GM18519 (cell line): Measurements from ENCODE around the gene GNA12.

Experiments
- ATAC-seq: cut with Tn5 transposase; IDR thresholded peaks from one replicate; pipeline ENCODE4 v1.9.1; 2021; ENCODE audit warnings: mild to moderate bottlenecking, moderate library complexity; ENCODE audit not compliant: unreplicated experiment, low FRiP score

The GNA12 gene

DNA sequence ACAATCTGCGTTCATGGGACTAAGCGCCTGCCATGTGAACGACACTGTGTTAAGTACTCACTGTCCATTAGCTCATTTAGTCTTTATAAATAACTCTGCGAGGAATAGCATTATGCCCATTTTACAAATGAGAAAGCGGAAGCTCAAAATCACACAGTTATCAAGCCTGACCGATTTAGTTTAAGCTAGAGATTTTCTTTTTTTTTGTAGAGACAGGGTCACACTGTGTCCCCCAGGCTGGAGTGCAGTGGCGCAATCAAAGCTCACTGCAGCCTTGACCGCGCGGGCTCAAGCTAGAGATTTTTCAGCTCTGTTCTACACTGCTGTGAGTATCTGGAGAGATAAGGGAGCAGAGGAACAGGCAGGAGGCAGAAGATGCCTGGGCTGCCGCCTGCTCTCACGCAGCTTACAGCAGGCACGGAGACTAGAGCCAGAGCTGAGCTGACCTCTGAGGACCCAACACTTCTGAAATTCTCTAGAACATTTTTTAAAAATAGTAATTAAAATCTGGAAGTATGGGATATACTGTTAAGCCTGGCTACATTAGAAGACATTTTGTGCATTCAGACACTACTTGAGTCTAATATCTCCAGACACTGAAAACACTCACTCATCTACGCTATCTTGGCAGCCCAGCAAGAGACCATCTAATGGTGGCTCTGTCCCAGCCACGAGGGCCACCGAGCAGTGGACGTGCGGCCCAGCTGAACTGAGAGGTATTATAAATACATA, 38.7 kb downstream of the GNA12 start:
- ATAC-seq: no peak

DNA sequence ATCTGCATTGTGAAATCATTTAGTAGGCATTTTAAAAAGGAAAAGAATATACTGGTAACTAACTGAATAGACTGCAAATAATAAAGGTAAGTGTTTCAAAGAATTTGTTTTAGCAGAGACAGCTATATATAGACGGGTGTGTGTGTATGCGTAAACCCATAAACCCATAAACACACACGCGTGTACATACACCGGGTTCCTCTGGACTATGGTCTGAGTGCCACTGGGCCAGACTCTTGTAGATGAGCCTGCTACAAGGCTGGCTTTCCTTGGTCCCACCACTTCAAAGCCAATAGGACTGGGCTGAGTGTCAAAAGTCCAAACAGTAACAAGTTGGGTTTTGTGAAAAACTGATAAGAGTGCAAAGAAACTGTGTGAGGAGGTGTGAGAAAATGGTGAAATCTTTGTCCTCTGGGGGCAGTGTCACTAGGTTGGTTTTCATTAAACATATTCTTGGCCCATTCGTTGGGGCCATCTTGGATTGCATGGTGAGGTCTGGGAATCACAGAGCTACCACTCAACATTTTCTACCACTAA, 39.8 kb downstream of the GNA12 start:
- ATAC-seq: no peak

DNA sequence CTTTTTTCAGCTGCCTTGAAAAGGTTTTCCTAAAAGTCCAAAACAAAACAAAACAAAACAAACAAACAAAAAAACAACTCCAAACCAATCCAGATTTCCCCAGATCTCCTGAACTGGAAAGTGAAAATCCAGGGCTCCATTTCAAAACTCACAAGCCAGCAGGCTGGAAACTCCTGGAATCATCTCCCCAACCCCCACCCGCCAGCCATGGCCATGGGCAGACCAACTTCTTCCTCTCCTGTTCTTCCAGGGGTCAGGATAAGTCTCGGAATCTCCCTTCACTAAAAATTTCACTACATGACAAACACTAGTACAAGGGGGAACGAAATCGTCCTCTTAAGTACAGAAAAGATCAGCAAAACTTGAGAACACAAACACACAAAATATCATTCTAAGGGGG, 40.4 kb downstream of the GNA12 start:
- no peak for ATAC-seq

DNA sequence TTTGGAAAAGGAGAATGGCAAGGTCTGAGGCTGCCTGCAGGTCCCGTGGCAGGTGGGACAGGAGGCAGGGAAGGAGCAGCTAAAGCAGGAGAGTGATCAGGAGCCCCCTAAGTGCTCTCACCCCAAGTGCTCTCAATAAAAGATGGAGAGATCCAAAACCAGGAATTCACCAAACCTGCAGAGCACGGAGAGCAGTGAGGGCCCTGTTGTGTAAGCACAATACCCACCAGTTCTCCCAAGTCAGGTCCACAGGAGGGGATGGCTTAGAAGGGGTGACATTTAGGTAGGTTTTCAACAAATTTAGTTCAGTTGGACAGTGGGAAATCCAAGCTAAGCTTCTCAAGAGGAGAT, 40.8 kb downstream of the GNA12 start:
- no peak for ATAC-seq

DNA sequence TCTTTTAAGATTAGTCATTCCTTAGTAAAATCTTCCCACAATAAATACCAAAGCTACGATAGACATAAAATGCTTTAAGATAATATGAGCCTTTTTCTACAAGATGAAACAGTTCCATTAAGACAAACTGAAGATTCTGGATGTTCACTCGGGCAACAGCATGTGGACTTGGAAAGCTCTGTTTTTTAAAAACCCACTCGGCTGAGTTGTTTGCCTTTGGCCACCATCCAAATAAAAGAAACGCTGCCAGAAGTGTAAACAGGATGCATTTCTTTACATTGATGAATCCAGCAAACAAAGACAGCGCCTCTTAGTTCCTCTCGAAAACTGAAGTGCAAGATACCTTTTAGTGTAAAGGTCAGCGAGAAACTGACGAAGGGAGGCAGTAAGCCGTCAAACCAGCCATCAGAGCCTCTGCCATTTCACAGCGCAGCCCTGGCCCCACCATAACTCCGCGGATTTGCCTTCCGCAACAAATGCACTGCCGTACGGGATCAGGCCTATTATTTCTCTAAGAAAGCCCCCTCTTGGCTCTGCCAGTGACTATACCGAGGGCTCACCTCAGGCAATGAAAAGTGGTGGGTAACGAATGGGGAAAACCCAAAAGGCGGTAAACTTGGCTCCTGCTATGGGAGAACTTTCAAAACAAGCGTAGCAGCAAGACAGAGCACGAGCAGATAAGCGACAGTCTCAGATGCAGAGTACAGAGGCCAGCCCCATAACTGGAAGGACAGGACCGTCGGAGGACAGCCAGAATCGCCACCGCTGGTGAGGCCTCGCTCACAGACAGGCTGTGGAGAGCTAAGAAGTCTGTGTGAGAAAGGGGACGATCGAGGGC, 41.4 kb downstream of the GNA12 start:
- no peak for ATAC-seq

DNA sequence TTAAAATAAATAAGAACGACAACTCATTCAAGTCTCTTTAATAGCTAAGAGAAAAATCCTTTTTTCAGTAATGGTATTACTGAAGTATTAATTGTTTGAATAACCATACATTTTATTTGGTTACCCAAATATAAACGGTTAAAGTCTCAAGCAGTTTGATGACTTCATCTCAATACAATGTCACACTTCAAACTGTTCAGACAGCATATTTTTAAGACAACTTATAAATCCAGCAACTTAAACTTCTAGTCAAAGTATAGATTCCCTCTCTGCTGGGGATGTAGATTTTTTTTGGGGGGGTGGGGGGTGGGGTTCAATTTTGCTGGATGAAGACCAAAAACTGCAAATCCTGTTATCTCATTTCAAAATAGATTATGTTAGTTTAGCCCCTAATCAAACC, 42.0 kb downstream of the GNA12 start:
- no peak for ATAC-seq

DNA sequence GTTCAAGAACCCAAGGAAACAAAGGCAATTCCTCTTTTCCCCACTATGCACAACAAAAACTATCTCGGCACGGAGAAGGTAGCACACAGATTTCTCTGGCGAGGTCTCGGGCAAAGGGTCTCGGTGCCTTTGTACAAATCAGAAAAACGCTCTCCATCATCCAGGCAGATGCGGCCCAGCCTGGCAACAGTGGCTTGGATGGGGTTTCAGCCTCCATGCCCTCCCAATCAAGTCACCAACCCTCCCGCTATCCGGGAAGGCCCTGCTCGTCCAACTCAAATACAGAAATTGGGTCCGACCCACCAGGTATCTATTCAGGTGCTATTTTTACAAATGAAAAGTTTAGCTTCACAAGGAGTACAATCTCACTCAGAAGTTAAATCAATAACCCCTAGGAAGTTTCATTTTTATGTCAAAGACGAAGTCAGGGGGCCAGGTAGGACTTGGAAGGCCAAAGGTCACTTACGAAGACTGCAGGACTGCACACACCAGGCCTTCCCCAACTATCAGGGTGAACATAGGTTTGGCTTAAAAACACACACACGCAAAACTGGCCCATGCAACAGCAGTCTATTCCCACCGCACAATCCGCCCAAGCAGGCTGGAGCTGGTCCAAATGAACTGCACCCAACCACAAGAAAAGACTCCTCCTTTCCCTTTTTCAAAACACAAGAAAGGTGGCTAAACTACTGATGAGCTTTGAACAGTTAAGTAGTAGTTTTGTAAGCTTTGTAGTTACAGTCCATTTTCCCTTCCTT, 43.0 kb downstream of the GNA12 start:
- ATAC-seq: no peak

DNA sequence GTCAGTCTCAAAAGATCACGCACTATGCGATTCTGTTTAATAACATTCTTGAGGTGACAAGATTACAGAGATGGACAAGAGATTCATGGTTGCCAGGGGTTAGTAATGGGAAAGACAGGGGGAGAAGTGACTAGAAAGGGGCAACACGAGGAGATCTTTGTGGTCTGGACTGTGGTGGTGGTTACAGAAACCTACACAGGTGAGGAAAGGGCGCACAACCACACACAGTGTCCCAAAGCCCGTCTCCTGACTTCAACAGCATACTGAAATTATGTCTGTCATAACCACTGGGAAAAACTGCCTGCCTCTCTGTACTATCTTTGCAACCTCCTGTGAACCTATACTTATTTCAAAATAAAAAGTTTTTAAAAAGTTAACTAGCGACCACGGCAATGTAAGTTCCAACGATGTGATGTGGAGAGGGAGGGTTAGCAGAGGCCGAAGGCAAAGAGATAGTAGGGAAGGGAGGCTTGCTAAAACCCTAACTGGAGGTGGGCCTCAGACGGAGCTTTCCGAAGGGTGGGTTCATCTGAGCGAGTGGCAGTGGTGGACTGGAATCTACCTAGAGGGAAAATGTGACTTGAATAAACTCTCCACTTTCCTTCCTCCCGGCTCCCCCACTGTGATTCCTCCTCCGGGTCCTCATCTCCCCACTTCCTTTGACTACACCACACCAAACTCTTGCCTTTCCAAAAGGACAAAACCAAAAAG, 43.7 kb downstream of the GNA12 start:
- no peak for ATAC-seq

DNA sequence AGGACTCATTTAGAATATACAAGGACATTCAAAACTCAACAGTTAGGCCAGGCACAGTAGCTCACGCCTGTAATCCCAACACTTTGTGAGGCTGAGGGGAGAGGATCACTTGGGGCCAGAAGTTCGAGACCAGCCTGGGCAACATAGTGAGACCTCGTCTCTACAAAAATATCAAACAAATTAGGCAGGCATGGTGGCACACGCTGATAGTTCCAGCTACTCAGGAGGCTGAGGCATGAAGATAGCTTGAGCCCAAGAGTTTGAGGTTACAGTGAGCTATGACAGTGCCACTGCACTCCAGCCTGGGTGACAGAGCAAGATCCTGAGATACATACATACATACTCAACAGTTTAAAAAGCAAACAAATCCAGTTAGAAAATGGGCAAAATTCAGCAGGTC, 44.9 kb downstream of the GNA12 start:
- no peak for ATAC-seq

DNA sequence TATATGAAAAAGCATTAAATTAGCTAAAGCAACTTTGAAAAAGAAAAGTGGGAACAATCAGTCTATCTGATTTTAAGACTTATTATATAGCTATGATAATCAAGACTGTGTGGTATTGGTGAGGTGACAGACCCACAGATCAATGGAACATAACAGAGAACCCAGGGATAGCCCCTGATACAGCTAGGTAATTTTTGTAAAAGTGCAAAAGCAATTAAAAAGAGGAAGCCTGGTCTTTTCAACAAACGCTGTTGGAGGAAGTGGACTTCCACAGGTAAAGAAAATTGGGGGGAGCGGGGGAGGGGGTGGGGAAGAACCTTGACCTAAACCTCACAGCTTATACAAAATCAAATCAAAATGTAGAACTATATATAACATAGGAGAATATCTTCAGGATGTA, 45.4 kb downstream of the GNA12 start:
- no peak for ATAC-seq

DNA sequence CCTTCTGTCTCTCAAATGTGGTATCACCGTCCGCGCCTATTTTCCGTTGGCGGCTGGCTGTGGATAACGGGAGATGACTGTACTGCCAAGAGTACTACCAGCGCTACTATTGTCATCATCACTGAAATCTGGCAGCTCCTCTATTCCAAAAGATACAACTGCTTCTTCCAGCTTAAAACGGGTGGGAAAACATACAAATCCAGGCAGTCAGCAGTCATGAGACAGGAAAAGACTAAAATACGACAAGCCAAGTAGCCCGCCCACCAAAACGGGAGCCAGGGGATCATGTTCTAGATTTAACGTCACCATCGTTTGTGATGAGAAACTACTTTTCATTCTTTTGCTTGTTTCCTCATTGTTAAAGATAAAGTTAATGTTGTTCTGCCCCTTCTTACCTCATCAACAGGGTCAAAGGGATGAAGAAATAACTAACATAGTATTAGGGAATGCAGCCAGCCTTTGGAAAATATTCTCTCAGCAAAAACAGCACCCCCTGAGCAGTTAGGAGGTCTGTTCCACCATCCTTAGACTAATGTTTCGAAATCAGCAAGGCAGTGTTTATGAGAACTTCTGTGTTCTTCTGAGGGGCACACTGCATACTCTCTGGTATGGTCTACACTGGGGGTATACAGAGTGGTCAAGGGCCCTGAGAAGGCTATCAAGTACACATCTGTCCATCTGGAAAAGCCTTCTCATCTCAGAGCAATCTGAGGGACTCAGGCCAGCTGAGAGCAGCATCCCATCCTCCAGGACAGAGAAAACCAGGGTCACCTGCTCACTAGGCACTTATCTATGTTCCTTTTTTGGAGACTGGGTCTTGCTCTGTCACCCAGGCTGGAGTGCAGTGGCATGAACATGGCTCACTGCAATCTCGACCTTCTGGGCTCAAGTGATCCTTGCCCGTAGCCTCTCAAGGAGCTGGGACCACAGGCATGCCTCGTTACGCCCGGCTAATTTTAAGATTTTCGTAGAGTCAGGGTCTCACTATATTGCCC, 47.5 kb downstream of the GNA12 start:
- no peak for ATAC-seq

DNA sequence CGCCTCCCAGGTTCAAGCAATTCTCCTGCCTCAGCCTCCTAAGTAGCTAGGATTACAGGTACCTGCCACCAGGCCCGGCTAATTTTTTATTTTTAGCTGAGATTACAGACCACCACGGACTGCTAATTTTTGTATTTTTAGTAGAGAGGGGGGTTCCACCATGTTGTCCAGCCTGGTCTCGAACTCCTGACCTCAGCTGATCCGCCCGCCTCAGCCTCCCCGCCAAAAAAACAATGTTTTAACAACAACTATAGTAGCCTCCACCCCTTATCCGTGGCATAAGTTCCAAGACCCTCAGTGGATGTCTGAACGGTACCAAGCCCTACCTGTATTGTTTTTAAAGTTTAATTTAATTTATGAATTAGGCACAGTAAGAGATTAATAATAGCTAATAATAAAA, 48.2 kb downstream of the GNA12 start:
- no peak for ATAC-seq

DNA sequence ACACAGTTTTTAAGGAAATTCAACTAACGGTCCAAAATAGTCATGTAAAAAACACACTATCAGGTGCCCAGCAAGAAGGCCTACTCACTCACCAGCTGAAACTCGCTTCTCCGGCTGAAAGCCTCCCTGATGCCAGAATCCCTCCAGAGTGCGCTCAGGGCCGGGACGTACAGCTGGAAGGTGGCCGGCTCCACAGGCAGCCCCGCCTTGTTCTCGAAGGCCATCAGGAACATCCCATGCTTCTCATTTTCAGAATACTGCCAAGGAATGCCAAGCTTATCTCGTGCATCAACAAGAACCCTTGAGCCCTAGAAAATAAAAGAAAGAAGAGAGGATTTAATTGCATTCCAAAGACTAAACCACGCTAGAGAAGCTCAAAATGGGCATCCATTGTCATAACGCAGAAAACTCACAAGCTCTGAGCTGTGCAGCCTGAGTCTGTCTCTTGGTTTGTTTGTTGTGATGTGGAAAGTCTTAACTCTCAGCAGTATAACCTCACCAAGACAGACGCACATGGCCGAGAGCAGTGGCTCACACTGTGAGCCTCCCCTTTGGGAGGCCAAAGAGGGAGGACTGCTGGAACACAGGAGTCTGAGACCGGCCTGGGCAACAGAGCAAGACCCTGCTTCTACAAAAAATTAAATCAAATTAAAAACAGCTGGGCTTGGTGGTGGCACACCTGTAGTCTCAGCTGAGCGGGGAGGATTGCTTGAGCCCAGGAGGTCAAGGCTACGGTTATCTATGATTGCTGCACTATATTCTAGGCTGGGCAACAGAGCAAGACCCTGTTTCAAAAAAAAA, 49.1 kb downstream of the GNA12 start:
- ATAC-seq: no peak

DNA sequence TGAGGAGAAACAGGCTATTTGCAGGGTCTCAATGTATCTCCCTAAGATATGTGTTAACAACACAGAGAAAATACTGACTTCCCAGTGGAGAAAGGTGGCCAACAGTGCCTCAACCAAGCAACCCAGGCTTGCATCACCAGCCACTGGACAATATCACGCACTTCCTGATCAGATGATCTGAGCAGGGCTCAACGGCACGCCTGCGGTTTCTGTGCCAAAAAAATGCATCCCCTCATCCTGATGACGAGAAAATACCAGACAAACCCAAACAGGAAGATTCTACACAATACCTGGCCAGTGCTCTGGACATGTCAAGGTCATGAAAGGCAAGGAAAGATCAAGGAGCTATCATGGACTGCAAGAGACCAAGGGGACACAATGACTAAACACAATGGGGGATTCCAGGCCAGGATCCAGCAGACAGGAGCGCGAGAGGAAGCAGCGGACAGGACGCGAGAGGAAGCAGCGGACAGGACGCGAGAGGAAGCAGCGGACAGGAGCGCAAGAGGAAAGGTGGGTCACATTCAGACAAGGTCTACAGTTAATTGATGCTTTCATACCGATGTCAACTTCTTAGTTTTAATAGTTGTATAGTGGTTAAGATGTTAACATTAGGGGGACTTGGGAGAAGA, 51.1 kb downstream of the GNA12 start:
- ATAC-seq: no peak

DNA sequence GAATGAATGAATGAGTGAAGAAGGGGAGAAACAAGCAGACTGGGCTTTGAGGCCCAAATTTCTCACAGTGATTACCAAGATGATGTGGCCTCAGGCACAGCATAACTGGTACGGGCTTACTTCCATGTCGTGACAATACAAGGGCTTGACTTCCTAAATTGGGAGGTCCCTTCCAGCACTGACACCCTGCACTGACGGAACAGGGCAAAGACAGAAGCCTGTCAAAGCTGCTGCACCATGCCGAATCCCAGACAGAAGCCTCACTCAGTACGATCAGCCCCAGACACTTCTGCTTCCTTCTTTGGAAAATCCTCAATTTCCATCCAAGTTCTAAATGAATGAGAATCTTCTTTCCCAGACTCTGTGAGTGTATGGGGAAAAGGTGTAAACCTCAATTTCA, 51.9 kb downstream of the GNA12 start:
- ATAC-seq: no peak

DNA sequence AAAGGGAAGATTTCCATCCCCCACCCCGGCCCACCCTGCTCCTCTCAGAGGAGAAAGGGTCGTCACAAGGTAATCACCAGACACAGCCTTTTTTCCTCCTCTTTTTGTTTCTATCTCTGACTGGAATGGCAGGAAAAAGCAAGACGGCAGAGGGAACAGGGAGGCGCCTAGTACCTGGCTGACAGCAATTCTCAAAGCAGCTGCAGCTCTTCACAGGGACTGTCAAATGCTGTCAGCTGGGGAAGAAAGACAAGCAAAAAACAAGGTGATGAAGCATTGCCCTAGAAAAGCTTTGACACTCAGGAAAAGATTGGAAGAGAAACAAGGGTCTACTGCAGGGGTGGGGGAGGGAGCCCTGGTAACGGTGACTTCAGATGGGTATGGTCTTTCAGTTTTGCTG, 52.7 kb downstream of the GNA12 start:
- no peak for ATAC-seq

DNA sequence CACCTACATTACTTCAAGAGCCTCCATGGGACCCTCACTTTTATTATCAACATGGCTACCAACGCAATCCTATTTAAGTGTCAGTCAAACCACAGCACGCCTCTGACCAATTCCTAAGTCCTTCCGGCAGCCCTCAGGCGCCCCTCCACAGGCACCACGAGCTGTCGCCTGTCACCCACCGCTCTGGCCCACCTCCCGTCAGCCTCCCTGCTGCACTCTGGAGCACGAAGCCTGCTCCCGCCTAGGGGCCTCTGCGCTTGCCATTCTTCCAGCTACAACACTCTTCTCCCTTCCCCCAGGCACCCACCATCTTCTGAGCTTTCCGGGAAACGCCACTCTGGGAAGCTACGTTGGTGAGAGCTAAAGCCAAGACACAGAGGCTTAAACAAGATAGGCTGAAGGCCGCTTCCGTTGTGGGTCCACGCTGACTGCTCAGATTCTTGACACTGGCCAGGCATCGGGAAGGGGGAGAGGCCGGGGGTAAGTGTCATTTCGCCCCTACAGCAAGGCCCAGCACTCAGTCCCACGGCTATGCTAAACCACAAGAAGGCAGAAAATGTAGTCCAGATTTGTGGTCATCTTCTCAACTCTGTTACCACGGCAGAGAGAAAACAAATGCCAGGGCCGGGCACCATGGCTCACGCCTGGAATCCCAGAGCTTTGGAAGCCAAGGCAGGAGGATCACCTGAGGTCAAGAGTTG, 56.7 kb downstream of the GNA12 start:
- no peak for ATAC-seq
